Liver (tissue), 3 donors: Measurements from ENCODE around the gene SLC51B.

Source experiments
- ATF3 ChIP-seq: IDR thresholded peaks from 2 replicates; pipeline ENCODE4 v1.6.1; 2016; ENCODE audit warnings: antibody characterized with exemption
- GABPA ChIP-seq, 2 donors: IDR thresholded peaks in 1 of 2; conservative IDR thresholded peaks in 1 of 2; 2 replicates each; pipeline ENCODE4 v1.6.1; 2016; ENCODE audit warnings: antibody characterized with exemption in 2 of 2, mild to moderate bottlenecking in 1 of 2, moderate library complexity in 1 of 2
- JUND ChIP-seq, 2 donors: IDR thresholded peaks; 2 replicates each; pipeline ENCODE4 v1.6.1; 2016; ENCODE audit warnings: antibody characterized with exemption in 2 of 2
- MAX ChIP-seq: IDR thresholded peaks from 2 replicates; pipeline ENCODE4 v1.6.1; 2016; ENCODE audit warnings: antibody characterized with exemption
- NR2F2 ChIP-seq: IDR thresholded peaks from 2 replicates; pipeline ENCODE4 v1.6.1; 2016; ENCODE audit warnings: antibody characterized with exemption
- RAD21 ChIP-seq, 2 donors: IDR thresholded peaks; 2 replicates each; pipeline ENCODE4 v1.6.1; 2016; ENCODE audit warnings: antibody characterized with exemption in 2 of 2, mild to moderate bottlenecking in 2 of 2
- TF ChIP-seq, protein P1 (sequence below): IDR thresholded peaks from 2 replicates; pipeline ENCODE4 v1.6.1; 2016; ENCODE audit warnings: antibody characterized with exemption, mild to moderate bottlenecking
- TF ChIP-seq, protein P2 (sequence below): fragments of 150-350 bp; IDR thresholded peaks from 2 replicates; pipeline ENCODE4 v1.5.1; 2017; ENCODE audit warnings: improper control_type of control experiment, low read depth, low read length; ENCODE audit not compliant: missing input control
- TF ChIP-seq, protein P3 (sequence below): IDR thresholded peaks from 2 replicates; pipeline ENCODE4 v1.6.1; 2016; ENCODE audit warnings: antibody characterized with exemption
- donor health status: healthy.
- donor health status: healthy.

GRCh38 chr15:65038836-65039235 lies 6.4 kb upstream of the SLC51B start:
- TF ChIP-seq, protein P1, sequence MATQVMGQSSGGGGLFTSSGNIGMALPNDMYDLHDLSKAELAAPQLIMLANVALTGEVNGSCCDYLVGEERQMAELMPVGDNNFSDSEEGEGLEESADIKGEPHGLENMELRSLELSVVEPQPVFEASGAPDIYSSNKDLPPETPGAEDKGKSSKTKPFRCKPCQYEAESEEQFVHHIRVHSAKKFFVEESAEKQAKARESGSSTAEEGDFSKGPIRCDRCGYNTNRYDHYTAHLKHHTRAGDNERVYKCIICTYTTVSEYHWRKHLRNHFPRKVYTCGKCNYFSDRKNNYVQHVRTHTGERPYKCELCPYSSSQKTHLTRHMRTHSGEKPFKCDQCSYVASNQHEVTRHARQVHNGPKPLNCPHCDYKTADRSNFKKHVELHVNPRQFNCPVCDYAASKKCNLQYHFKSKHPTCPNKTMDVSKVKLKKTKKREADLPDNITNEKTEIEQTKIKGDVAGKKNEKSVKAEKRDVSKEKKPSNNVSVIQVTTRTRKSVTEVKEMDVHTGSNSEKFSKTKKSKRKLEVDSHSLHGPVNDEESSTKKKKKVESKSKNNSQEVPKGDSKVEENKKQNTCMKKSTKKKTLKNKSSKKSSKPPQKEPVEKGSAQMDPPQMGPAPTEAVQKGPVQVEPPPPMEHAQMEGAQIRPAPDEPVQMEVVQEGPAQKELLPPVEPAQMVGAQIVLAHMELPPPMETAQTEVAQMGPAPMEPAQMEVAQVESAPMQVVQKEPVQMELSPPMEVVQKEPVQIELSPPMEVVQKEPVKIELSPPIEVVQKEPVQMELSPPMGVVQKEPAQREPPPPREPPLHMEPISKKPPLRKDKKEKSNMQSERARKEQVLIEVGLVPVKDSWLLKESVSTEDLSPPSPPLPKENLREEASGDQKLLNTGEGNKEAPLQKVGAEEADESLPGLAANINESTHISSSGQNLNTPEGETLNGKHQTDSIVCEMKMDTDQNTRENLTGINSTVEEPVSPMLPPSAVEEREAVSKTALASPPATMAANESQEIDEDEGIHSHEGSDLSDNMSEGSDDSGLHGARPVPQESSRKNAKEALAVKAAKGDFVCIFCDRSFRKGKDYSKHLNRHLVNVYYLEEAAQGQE, result no peak
- TF ChIP-seq, protein P2, sequence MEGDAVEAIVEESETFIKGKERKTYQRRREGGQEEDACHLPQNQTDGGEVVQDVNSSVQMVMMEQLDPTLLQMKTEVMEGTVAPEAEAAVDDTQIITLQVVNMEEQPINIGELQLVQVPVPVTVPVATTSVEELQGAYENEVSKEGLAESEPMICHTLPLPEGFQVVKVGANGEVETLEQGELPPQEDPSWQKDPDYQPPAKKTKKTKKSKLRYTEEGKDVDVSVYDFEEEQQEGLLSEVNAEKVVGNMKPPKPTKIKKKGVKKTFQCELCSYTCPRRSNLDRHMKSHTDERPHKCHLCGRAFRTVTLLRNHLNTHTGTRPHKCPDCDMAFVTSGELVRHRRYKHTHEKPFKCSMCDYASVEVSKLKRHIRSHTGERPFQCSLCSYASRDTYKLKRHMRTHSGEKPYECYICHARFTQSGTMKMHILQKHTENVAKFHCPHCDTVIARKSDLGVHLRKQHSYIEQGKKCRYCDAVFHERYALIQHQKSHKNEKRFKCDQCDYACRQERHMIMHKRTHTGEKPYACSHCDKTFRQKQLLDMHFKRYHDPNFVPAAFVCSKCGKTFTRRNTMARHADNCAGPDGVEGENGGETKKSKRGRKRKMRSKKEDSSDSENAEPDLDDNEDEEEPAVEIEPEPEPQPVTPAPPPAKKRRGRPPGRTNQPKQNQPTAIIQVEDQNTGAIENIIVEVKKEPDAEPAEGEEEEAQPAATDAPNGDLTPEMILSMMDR, result no peak
- TF ChIP-seq JUND (IDR thresholded peaks at IDR 0.05) (no peak), NR2F2 (no peak), RAD21 (IDR thresholded peaks at IDR 0.05) (no peak), ATF3 (no peak), GABPA (IDR thresholded peaks at IDR 0.05 in 1 of 2, conservative IDR thresholded peaks at IDR 0.05 in 1 of 2) (no peak), MAX (no peak)
- TF ChIP-seq, protein P3, sequence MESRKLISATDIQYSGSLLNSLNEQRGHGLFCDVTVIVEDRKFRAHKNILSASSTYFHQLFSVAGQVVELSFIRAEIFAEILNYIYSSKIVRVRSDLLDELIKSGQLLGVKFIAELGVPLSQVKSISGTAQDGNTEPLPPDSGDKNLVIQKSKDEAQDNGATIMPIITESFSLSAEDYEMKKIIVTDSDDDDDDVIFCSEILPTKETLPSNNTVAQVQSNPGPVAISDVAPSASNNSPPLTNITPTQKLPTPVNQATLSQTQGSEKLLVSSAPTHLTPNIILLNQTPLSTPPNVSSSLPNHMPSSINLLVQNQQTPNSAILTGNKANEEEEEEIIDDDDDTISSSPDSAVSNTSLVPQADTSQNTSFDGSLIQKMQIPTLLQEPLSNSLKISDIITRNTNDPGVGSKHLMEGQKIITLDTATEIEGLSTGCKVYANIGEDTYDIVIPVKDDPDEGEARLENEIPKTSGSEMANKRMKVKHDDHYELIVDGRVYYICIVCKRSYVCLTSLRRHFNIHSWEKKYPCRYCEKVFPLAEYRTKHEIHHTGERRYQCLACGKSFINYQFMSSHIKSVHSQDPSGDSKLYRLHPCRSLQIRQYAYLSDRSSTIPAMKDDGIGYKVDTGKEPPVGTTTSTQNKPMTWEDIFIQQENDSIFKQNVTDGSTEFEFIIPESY, result no peak
